GM19023 (cell line): ENCODE data around the gene NOTUM.
"Not testable (repeated sequence)": the region's sequence is repeated elsewhere in the genome, so short reads cannot be mapped to it uniquely, and the experiment has no call there.

Source experiments
- ATAC-seq: cut with Tn5 transposase; IDR thresholded peaks from one replicate; pipeline ENCODE4 v1.9.1; 2021; ENCODE audit warnings: mild to moderate bottlenecking, moderate library complexity; ENCODE audit not compliant: unreplicated experiment

The NOTUM gene

DNA sequence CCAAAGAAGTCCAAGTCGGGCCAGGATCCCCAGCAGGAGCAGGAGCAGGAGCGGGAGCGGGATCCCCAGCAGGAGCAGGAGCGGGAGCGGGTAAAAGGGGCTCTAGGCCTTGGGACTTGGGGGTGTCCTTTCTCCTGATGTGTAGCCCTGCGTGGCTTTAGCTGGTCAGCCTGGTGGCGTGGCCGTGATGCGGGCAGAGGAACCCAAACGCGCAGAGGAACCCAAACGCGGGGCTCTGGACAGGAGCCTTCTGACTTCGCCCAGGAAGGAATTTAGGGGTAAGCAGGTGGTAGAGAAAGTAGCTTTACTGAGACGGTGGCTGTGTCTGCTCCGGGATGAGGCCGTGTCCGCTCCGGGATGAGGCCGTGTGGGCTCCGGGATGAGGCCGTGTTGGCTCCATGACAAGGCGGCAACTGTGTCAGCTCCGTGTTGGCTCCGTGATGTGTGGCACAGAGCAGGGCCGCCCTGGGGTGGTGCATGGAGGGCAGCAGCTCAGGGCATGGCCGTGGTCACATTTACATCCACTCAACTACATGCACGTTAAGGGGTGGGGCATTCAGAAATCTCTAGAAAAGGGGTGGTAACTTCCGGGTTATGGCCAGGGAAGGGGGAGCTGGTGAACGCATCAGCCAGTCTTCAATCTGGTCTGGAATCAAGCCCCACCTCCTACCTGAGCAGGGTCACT, 35.9 kb upstream of the NOTUM start:
- ATAC-seq, result no peak

DNA sequence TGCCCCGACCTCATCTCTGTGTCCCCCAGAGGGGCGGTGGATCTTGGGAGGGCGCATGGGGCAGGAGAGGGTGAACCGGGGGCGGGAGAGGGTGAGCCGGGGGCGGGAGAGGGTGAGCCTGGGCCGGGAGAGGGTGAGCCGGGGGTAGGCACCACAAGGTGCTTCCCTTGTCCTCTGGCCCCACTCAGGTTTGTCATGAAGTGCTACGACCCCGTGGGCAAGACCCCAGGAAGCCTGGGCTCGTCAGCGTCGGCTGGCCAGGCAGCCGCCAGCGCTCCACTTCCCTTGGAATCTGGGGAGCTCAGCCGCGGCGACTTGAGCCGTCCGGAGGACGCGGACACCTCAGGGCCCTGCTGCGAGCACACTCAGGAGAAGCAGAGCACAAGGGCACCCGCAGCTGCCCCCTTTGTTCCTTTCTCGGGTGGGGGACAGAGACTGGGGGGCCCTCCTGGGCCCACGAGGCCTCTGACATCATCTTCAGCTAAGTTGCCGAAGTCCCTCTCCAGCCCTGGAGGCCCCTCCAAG, 35.3 kb upstream of the NOTUM start:
- ATAC-seq, result no peak

GRCh38 chr17:81995463-81996231, 34.7 kb upstream of the NOTUM start:
- no peak for ATAC-seq

DNA sequence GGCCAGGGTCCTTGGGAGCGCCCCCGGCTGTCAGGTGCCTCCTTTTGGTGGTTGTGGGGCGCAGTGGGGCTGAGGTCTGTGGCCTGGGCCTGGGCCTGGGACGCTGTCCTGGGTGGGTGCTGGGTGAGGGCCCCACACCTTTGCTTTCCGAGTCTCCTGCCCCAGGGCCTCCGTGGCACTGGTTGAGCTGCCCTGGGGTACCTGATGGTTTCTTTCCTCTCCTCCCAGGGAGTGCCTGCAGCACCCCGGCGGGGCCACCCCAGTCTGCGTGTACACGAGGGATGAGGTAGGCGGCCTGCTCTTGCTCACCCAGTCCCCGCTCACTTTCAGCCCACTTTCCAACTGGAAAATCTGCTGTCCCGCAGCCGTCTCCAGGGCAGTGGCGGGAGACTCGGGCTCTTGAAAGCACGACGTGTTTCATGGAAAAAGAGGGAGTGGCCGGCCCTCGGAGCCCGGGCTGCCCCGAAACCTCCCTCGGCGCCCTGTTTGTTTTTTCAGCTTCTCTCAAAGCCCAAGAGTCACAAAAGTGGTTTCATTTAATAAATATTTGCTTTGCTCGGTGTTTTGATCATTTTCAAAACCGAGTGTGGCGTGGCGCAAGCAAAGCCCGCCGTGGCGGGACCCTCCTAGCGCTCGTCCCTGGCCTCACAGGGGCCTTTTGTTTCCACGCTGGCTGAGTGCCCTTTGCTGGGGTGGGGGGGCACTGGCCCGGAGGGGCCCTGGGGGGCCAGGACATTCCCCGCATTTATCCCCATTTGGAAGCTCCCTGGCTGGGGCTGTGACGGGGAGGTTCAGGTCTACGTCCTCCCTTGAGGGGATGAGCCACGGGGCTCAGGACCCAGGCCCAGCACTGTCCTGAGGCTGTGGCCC, 33.8 kb upstream of the NOTUM start:
- ATAC-seq, result no peak

GRCh38 chr17:81993729-81994592, 33.0 kb upstream of the NOTUM start:
- no peak for ATAC-seq

GRCh38 chr17:81992306-81993102, 31.5 kb upstream of the NOTUM start:
- no peak for ATAC-seq

DNA sequence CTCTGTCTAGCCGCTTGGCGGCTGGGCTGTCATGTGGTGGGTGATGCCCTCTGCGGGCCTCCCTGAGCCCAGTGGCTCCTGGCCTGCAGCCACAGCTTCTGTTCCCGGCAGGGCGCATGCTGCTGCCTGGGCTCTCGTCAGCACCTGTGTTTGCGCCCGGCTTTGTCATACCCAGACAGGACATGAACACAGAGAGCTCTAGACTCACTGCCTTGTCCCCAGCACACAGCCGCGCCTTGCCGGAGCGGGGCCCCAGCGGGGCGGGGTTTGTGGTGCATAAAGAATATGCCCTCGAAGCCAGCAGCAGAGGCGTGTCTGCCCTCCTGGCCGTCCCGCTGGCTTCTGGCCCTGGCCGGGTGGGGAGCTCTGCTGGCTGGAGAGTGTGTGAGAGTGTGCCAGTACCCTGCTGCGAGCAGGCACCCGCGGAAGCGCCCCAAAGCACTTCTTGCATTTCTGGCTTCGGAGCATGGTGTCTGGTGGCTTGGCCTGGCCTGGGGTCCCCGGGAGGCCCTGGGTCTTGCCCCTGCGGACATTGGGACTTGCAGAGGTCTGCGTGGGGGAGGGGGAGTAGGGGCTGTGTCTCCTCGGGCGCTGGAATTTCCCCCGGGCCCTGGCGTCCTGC, 30.8 kb upstream of the NOTUM start:
- ATAC-seq, result no peak

- ATAC-seq, result no peak
Measured at GRCh38 chr17:81990836-81991683, 30.1 kb upstream of the NOTUM start.

DNA sequence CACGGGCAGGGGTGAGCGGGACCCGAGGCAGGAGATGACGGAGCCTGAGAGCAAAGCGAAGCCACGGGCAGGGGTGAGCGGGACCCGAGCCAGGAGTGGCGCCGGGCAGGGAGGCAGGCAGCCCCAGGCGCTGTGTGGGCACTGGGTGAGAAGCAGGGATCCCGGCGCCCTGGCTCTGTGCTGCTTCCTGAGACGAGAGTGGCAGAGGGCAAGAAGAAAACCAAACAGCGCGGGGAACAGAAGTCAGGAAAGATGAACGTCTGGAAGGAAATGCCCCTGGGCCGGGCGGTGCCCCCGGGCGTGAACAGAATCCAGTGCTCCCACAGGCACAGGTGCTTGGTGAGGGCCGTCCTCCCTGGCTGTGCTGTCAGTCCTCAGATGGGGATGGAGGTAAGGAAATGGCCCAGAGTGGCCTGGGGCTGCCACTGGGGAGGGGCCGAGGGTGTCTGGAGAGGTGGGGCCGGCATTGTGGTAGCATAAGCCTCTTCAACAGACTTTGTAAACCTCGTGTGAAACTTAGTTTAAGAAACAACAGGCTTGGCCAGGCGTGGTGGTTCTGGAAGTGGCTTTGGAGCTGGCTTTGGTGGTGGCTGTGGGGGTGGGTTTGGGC, 26.3 kb upstream of the NOTUM start:
- ATAC-seq, result no peak

GRCh38 chr17:81986606-81987005, 25.6 kb upstream of the NOTUM start:
- no peak for ATAC-seq

DNA sequence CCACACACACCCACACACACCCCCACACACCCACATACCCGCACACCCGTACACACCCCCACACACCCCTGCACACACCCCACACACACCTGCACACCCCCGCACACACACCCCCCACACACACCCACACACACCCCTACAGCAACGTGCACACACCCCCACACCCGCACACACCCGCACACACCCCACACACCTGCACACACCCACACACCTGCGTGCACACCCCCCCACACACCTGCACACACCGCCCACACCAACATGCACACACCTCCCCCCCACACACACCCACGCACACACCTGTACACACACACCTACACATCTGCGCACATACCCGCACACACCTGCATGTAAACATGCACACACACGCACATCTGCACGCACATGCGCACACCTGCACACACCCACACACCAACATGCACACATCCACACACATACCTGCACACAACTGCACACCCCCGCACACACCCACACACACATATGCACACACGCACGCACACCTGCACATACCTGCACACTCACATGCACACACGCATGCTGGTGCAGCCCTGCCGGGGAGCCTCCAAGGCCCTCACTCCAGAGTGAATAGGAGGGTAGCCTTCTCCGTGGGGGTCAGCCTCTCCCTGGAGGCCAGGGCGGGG, 23.9 kb upstream of the NOTUM start:
- ATAC-seq, result no peak

GRCh38 chr17:81983639-81984373, 22.8 kb upstream of the NOTUM start:
- ATAC-seq, result no peak

- no peak for ATAC-seq
Measured at GRCh38 chr17:81983011-81983638, 22.1 kb upstream of the NOTUM start.

- ATAC-seq, result not testable (repeated sequence)
Measured at GRCh38 chr17:81981511-81981910, 20.5 kb upstream of the NOTUM start.

DNA sequence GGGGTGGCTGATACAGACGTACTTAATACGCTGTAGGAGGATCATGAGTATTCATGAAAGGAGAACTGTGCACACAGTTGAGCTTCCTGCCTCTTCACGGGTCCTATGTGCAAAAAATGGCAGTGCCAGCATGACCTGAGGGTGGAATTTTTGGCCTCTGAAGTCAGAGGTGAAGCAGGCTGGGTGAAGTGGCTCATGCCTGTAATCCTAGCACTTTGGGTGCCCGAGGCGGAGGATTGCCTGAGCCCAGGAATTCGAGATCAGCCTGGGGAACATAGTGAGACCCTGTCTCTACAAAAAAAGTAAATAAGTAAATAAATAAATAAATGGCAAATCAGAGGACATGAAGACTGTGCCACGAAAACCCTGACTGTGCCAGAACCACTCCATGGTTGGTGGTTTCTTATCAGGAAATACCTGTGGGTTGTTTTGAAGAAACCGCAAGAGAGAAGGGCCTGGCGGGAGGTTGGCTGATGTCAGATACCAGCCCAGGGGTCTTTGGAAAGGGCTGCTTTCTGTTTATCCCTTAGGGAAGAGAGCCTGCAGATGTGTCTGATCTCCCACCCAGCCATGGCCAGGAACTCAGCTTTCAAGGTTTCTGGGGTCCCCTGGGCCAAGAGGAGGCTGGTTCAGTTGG, 19.8 kb upstream of the NOTUM start:
- ATAC-seq, result no peak

DNA sequence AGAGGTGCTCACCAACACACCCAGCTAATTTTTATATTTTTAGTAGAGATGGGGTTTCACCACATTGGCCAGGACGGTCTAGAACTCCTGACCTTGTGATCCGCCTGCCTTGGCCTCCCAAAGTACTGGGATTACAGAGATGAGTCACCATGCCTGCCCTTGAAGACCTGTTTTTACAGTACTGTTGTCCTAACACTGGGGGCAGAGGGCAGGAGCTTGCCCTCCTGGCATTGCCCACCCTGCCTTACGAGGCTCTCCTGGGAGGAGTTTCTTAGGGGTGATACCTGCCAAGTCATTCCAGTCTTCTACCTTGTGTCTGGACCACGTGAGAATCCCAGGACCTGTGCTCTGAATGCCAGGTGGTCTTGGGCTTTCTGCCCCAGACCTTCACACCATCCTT, 19.1 kb upstream of the NOTUM start:
- ATAC-seq, result no peak
